Stimulated activated CD8-positive, alpha-beta memory T cell treated with anti-CD3 and anti-CD28 coated beads, Interleukin-15, amount 100 ng/mL, for 48 hours (primary cell): Measurements from ENCODE around the gene AMBN.
"Not testable (repeated sequence)": the region's sequence is repeated elsewhere in the genome, so short reads cannot be mapped to it uniquely, and the experiment has no call there.

Experiments used
- DNase-seq, 2 donors: peaks; one replicate each; pipeline ENCODE4 v3.0.0-alpha.2; 2020; ENCODE audit warnings: low read depth in 2 of 2

AMBN gene

DNA sequence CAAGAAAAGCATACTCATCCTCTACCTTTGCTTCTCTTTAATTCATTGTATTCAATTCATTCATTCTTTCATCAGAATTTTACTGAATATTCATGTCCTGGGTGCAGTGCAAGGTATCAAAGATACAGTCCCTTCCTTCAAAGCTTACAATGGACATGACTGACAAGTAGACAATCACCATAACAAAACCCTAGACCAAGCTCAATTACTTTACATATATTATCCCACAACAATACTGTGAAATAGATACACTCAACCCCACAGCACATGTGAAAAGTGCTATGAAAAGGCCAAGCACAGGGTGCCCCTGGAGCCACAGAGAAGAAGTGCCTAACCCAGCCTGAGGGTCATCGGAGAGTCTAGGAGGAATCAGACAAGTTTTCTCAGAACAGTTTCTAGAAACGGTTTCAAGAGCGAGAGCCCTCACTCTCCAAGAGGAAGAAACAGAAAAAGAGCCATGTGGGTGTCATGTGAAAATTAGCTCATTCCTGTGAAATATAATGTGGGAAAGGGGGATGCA lies 15.3 kb downstream of the AMBN start:
- no peak for DNase-seq

DNA sequence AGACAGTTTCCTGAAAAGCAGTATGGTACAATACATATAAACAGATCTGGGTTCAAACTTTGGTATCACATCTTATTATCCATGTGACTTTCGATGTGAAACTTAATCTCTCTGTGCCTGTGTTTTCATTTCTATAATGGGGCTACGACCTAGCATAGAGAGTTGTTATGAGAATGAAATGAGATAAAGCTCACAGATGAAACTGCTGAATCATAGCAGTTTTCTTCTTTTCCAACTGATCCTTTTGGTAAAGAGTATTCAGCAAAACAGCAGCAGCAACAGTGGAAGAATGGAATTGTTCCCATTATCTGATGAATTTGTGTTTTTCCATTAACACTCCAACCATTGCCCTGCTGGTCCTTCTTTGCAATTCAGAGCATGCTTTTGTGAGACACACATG lies 16.3 kb downstream of the AMBN start:
- DNase-seq, result no peak

DNA sequence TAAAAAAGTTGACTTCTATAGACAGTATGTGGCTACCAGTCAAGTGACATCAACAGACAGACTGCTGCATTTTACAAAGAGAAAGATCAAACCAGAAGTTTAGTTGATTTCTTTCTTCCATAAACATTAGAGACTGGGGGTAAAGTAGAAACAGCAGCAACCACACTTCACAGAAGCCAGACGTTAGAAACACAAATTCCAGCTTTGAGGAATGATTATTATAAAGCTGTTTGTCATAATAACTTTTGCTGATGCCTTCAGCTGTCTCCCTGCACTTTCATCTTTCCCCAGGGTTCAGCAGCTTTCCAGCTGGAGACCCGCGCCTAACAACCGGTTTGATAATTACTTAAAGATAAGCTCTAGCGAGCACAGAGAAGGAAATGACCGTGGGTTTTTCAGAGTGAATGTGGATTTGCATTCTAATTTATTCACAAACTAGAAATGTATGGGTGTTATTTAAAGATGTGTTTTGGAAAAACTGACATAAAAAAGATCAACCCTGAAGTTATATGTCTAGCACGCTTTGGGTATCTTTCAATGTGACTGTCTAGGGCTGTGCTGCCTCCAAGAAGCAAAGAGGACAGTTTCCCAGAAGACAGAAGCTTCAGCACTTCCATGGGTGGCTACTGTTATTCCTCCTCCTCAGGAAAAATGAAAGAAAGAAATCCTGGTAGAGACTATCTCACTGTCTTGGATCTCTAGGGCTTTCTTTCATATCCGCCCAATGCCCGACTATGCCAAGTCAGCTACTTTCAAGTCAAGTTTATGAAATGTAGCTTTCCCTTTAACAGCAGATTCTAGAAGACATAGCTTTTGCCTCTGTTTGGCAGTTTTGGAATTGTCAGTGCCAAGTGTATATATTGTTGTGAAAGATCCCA lies 21.5 kb downstream of the AMBN start:
- no peak for DNase-seq

DNA sequence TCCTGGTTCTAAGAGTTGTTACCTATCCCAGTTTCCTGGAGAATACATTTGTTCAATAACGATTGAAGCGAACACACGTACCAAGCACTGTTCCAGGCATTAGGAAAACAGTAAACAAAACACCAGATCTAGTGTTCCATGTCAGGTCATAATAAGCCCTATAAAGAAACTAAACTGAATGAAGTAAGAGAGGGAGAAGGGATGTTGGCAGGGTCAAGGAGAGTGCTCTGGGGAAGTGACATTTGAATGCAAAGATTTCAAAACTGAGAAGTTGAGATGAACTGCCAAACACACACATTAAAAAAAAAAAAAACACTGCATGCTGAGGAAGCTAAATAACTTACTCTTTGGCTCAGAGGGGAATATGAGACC lies 22.1 kb downstream of the AMBN start:
- no peak for DNase-seq

DNA sequence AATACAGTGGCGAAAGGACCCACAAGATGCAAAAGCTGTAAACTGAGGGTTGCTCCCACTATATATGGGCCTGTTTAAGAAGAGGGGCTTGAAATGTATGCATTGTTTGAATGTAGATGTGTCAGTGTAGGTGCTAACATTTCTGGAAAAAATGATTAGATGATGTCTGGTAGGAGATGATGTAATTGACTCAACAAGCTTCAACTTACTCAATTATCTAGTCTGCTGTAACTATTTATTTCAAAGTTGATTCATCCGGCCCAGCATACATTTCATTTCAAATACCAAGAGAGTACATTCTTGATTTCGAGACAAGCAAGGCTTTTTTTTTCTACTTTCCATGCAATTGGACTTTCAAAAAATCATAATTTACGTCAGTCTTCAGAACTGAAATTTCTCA lies 27.2 kb downstream of the AMBN start:
- DNase-seq, result no peak

DNA sequence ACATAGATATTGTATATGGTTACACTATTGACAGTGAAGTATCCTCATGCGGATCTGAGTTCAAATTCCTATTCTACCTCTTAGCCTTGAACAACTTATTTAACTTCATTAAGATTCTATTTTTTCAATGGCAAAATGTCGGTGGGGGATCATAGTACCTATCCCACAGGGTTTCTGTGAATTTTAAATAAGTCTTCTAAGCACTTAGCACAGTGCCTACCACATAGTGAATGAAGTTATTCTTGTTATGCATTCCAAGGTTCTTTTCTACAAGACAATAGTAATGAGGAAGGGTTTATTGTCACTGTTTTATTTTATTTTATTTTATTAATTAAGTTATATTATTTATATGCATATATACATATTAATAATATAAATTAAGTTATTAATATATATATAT lies 27.7 kb downstream of the AMBN start:
- no peak for DNase-seq

DNA sequence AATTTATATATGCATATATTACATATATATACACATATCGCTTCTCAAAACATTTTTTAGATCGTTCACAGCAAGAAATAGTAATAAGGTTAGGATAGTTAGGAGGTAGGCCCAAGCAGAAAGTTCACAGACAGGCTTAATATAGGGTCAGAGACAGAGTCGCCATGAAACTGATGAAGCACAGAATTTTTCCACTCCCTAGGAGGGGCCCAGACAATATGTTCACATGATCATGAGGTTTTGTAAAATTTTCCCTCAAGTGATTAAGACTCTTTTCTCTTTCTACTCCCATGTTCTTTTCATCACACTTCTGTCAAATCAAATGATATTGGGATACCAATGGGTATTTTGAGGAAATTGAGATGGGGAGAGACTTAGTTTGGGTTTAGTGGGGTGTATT lies 31.3 kb downstream of the AMBN start:
- DNase-seq, result no peak

DNA sequence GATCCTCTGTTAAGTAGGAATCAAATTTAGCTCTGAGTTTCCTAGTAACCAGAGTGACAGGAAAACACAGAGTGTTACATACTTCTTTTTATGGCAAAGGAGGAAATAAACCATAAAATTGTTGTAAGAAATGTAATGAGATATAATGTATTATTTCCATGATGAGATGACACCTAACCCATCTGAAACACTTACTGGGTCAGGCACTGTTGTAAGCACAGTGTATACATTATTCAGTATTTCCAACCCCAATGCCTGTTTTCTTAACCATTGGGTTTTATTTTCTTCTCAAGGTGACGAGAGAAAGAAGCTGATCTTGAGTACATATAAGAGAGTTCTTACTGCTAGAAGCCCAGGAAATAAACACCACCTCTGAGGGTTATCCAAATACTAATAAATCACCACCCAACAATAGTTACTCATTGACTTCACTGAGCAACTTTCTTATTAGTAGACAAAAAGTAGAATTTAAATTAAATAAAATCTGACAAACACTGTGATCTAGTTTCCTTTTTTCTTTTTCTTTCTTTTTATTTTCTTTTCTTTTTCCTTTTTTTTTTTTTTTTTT lies 32.3 kb downstream of the AMBN start:
- no peak for DNase-seq

DNA sequence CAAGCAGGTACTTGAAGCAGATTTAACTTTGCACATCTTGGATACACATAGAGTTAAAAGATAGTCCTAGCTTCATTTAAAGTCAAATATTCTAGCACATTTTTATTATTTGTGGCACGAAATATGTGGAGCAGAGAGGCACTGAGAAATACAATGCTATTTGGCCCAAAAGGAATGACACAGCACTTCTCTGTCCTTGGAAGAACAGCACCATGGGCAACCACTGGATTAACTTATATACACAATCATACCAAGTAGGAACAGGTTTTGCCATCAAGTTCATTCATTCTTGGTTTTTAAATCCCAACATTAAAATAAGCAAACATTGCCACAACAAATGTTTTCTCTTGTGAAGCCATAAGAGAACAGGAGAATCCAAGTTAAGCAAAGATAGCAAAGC lies 35.6 kb downstream of the AMBN start:
- no peak for DNase-seq

DNA sequence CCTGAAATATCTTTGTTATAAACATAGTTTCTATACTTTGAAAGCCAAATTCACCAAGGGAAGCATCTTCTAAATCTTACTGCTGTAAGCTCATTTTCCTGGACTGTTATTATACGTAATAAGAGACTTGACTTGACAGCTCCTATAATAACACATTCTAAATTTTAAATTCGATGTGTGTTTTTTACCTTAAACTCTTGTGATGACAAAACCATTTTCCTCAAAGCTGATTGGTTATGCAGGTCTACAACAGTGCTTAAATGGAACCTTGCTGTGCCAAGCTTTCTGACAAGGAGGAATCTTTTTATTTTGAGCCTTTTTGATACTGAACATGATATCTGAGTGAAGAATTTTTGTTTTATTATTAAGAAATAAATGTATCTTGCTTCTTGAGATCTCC lies 36.4 kb downstream of the AMBN start, which contains the start of gene ENAM:
TSS of gene ENAM (plus strand) at position 301 of the 400 bp plus-strand sequence. CDS start 757 bp downstream, outside the sequence.
- DNase-seq, result no peak

DNA sequence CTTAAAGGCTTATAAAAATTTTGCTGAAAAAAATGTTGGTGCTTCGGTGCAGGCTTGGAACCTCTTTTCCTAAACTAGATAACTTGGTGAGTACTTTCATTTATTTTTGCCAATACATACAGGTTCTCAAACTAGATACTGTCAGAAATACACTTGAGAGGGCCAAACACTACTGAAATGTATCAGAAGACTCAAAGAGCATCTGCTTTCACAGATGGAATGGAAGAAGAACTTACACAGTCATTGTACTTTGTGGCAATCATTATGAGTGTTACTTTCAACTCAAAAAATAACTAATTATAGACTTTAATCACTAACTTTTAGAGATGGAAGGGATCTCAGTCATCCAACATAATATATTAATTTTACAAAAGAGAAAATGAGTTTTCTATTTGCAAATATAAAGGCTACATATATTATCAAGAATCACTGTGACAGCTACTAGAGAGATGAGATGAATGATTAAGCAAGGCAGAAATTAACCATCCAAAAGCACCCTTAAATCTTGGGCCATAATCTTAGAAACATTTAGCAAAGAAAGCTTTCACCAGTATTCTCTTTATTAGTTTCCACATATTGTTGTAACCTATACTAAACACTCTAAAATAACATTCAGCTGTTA lies 37.5 kb downstream of the AMBN start:
- no peak for DNase-seq

DNA sequence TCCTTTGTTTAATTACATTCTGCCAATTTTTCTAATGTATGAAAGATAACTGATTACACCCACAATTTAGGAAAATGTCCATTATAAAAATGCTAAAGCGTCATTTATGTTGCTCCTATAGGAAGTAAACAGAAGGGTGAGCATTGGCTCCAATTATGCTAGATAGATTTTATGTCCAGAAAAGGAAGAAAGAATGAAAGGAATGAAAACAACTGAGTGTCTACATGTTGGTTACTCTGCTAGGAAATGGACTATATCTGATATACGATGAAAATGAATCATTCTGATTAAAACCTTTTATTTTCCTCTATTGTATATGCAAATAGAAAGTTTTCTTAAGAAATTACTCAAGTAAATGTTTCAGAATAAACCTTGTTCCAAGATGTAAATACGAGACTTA lies 38.1 kb downstream of the AMBN start:
- DNase-seq, result no peak

DNA sequence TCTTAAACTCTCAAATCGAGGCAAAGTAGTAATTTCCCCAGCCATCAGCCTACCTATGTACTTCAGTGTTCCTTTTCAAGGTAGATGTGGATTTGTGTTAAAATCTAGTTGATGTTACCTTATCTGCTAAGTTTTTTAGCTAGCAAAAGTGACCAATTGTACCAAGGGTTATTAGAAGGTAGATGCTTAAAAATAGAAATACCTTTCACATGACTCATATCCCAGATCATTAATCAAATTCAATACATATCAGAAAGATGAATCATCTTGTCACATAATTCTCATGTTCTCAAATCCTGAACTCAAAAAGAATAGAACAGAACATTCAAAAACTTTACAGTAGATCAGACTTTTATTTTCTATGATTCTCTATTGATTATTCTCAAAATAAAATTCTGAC lies 40.0 kb downstream of the AMBN start:
- DNase-seq, result no peak

DNA sequence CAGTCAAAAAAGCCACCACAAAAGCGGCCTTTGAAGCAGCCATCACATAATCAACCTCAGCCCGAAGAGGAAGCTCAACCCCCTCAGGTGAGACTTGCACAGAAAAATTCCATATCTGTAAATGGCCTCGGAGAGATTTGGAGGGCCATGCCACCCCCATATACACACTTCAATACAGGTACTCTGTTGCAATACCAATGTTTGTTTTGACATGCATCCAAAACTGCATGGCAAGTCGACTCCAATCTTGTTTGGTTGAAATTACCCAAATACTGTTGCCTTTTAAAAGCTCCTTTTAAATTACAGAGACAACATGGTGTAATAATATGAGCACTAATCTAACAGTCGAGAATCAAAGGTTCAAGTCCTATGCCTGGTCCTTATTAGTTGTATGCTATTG lies 42.4 kb downstream of the AMBN start:
- no peak for DNase-seq

DNA sequence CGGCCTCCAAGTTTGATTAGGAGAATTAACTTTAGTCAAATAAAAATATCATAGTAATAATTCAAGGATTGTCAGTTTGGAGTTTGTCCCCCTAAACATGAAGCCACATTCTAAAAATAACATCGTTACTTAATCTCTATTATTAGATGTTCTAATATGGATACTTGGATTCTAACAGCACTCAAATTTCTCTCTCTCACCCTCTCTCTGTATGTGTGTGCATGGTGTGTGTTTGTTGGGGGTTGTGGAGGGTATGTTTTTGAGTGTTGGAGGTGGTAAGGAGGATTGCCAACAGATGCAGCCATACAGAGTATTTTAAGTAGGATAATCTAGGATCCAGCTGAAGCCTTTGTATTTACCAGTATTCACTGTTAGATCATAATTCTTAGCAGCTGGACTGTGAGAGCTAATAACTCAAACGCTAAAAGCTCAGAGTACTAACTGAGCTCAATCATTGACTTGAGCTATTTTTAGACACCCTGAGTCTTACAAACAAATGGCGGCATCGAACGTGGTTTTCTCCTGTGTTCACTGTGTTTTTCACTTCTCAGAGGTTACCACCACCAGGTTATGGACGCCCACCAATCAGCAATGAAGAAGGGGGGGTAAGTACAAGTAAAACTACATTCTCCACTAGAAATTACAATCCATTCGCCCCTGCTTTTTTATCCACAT lies 45.3 kb downstream of the AMBN start:
- DNase-seq, result no peak

DNA sequence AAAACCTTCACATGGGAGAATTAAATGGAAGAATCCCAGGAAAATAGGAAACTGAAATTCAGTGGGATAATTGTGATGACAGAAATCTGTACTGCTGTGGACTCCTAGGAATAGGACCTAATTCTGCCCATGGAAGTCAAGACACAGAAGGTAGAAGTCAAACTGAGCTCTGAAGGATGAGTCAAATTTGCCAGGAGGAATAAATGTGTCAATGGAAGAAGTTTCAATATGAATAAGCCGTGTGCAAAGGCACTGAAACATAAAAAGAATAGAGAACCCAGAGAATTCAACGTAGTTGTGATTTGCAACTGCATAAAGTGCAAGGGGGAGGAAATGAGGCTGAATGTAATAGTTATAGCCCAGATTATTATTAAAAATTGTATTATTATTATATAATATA lies 48.1 kb downstream of the AMBN start:
- no peak for DNase-seq

DNA sequence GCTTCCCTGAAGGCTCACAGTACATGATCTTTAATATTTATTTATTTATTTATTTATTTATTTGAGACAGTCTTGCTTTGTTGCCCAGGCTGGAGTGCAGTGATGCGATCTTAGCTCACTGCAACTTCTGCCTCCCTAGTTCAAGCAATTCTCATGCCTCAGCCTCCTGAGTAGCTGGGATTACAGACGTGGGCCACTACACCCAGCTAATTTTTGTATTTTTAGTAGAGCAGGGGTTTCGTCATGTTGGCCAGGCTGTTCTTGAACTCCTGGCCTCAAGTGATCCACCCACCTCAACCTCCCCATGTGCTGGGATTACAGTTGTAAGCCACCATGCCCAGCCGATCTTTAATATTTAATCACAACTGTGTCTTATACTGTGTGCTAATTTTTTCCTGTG lies 58.7 kb downstream of the AMBN start:
- DNase-seq, result not testable (repeated sequence)

DNA sequence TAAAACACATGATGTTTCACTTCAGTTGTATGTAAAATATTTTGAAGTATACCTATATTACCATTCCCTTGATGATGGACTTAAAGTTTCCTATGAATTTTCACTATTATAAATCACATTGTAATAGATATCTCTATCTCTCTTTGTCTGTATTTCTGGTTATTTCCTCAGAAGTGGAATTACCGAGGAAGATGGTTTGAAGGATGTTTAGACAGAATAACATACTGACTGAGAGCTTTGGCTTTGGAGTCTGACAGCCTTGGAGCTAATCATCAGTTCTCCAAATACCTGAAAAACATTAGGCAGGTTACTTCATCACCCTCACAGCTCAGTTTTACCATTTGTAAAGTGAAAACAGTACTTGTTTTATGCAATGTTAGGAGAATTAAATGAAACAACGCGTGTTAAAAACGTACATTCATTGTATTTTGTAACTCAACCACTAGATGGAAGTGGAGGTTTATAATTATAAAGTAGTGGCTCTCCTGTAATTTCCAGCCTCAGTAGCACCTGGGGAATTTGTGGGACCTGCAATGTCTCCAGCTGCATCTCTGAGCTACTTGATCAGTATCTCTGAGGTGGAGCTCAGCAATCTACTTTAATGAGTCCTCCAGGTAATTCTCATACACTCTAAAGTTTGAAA lies 59.9 kb downstream of the AMBN start:
- DNase-seq, result no peak

DNA sequence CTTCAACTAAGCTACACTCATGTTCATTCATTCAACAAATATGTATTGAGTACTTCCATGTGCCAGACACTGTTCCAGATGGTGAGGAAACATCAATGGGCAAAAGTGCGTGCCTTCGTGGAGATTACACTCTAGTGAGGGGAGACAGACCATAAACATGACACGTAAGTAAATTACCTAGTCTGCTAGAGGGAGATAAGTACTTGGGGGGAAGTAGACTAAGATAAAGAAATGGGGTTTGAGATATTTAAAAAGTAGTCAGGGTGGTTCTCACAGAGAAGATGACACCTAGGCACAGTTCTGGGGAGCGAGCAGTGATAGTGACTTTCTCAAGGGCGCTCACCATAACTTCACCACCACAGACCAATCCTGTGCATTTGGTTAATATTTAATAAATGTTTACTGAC lies 62.6 kb downstream of the AMBN start:
- DNase-seq, result no peak
